H9 (cell line): Measurements from ENCODE around the gene DLG1. TPM values are rescaled to one million over a fixed set of nuclear protein-coding genes. Genes with fewer than 3 reads are reported as not detected.

ENCODE experiments used
- DNase-seq: peaks from one replicate; pipeline ENCODE4 v3.0.0-alpha.2; 2017
- H2AFZ ChIP-seq: one replicate; pipeline ENCODE4 v1.6.1; 2013; ENCODE audit warnings: mild to moderate bottlenecking, low read length, control low read depth, moderate library complexity
- H2AK5ac ChIP-seq: 2 replicates; pipeline ENCODE4 v1.6.1; 2013; ENCODE audit warnings: low read length, control low read depth, mixed read lengths; ENCODE audit not compliant: insufficient read length
- H2BK120ac ChIP-seq: one replicate; pipeline ENCODE4 v1.6.1; 2013; ENCODE audit warnings: low read depth, mild to moderate bottlenecking, low read length, control low read depth, inconsistent platforms; ENCODE audit not compliant: poor library complexity, severe bottlenecking
- H2BK12ac ChIP-seq: 2 replicates; pipeline ENCODE4 v1.6.1; 2013; ENCODE audit warnings: low read length, control low read depth, mixed read lengths, low read depth; ENCODE audit not compliant: insufficient read length
- H2BK15ac ChIP-seq: 2 replicates; pipeline ENCODE4 v1.6.1; 2013; ENCODE audit warnings: low read depth, low read length, control low read depth
- H2BK20ac ChIP-seq: one replicate; pipeline ENCODE4 v1.6.1; 2013; ENCODE audit warnings: low read depth, mild to moderate bottlenecking, low read length, control low read depth, inconsistent platforms; ENCODE audit not compliant: poor library complexity, severe bottlenecking
- H2BK5ac ChIP-seq: 2 replicates; pipeline ENCODE4 v1.6.1; 2013; ENCODE audit warnings: low read length, control low read depth, mixed read lengths; ENCODE audit not compliant: insufficient read length
- H3K14ac ChIP-seq: 2 replicates; pipeline ENCODE4 v1.6.1; 2013; ENCODE audit warnings: low read length, control low read depth; ENCODE audit not compliant: insufficient read depth
- H3K18ac ChIP-seq: 2 replicates; pipeline ENCODE4 v1.6.1; 2013; ENCODE audit warnings: low read depth, mild to moderate bottlenecking, mixed read lengths, low read length, control low read depth; ENCODE audit not compliant: insufficient read length
- H3K23ac ChIP-seq: 2 replicates; pipeline ENCODE4 v1.6.1; 2013; ENCODE audit warnings: low read length, control low read depth, mixed read lengths, low read depth; ENCODE audit not compliant: insufficient read length
- H3K23me2 ChIP-seq: 2 replicates; pipeline ENCODE4 v1.6.1; 2013; ENCODE audit warnings: low read depth, mild to moderate bottlenecking, mixed read lengths, low read length, control low read depth; ENCODE audit not compliant: insufficient read length, poor library complexity, severe bottlenecking
- H3K27ac ChIP-seq: 2 replicates; pipeline ENCODE4 v1.5.1; 2013; ENCODE audit warnings: low read length, control low read depth, mixed read lengths, low read depth; ENCODE audit not compliant: insufficient read length
- H3K27me3 ChIP-seq: 2 replicates; pipeline ENCODE4 v1.6.1; 2013; ENCODE audit warnings: low read length, control low read depth, inconsistent platforms; ENCODE audit not compliant: insufficient read depth
- H3K4ac ChIP-seq: 2 replicates; pipeline ENCODE4 v1.6.1; 2013; ENCODE audit warnings: low read depth, mild to moderate bottlenecking, control low read depth, inconsistent platforms, low read length, moderate library complexity
- H3K4me1 ChIP-seq: 2 replicates; pipeline ENCODE4 v1.6.1; 2013; ENCODE audit warnings: low read length, control low read depth, inconsistent platforms; ENCODE audit not compliant: insufficient read depth
- H3K4me2 ChIP-seq: 2 replicates; pipeline ENCODE4 v1.6.1; 2013; ENCODE audit warnings: low read length, control low read depth, mixed read lengths; ENCODE audit not compliant: insufficient read length, insufficient read depth
- H3K56ac ChIP-seq: 2 replicates; pipeline ENCODE4 v1.6.1; 2013; ENCODE audit warnings: low read depth, mild to moderate bottlenecking, mixed read lengths, low read length, control low read depth; ENCODE audit not compliant: insufficient read length
- H3K79me1 ChIP-seq: 2 replicates; pipeline ENCODE4 v1.6.1; 2013; ENCODE audit warnings: low read depth, mild to moderate bottlenecking, moderate library complexity, low read length, control low read depth, inconsistent platforms; ENCODE audit not compliant: insufficient read depth, poor library complexity, severe bottlenecking
- H3K79me2 ChIP-seq: 2 replicates; pipeline ENCODE4 v1.6.1; 2013; ENCODE audit warnings: low read length, control low read depth, inconsistent platforms; ENCODE audit not compliant: insufficient read depth
- H3K9ac ChIP-seq: 2 replicates; pipeline ENCODE4 v1.6.1; 2013; ENCODE audit warnings: low read length, control low read depth, mixed read lengths; ENCODE audit not compliant: insufficient read length; ENCODE audit errors: extremely low read depth
- H3K9me3 ChIP-seq: one replicate; pipeline ENCODE4 v1.6.1; 2013; ENCODE audit warnings: low read depth, low read length, inconsistent platforms; ENCODE audit not compliant: control insufficient read depth
- H3T11ph ChIP-seq: one replicate; pipeline ENCODE4 v1.6.1; 2013; ENCODE audit warnings: mild to moderate bottlenecking, low read length, control low read depth, inconsistent platforms
- H4K20me1 ChIP-seq: one replicate; pipeline ENCODE4 v1.6.1; 2013; ENCODE audit not compliant: control insufficient read depth, insufficient read length, insufficient read depth
- H4K5ac ChIP-seq: 2 replicates; pipeline ENCODE4 v1.6.1; 2013; ENCODE audit warnings: low read depth, mild to moderate bottlenecking, mixed read lengths, low read length, control low read depth; ENCODE audit not compliant: insufficient read length
- H4K8ac ChIP-seq: replicated peaks from 2 replicates; pipeline ENCODE4 v1.6.1; 2013; ENCODE audit warnings: low read length, control low read depth, mixed read lengths, low read depth; ENCODE audit not compliant: insufficient read length
- H4K91ac ChIP-seq: 2 replicates; pipeline ENCODE4 v1.6.1; 2013; ENCODE audit warnings: low read depth, mild to moderate bottlenecking, moderate library complexity, mixed read lengths, low read length, control low read depth; ENCODE audit not compliant: insufficient read length
- H3K27ac Mint-ChIP-seq, 3 experiments: 2 replicates in 2 of 3; 3 replicates in 1 of 3; pipeline ENCODE4 v1.8.0; 2020 to 2021; ENCODE audit warnings: mixed read lengths in 3 of 3, mild to moderate bottlenecking in 1 of 3, moderate library complexity in 1 of 3
- H3K27me3 Mint-ChIP-seq: 2 replicates; pipeline ENCODE4 v1.8.0; 2021; ENCODE audit warnings: low read depth, mild to moderate bottlenecking, moderate library complexity, mixed read lengths
- H3K36me3 Mint-ChIP-seq, 3 experiments: 2 replicates in 2 of 3; 3 replicates in 1 of 3; pipeline ENCODE4 v1.8.0; 2020 to 2021; ENCODE audit warnings: low read depth in 3 of 3, mixed read lengths in 3 of 3; ENCODE audit not compliant: insufficient read depth in 1 of 3
- H3K4me1 Mint-ChIP-seq, 2 experiments: 2 replicates each; pipeline ENCODE4 v1.8.0; 2020; ENCODE audit warnings: mixed read lengths in 2 of 2
- H3K4me3 Mint-ChIP-seq, 2 experiments: 2 replicates in 1 of 2; 3 replicates in 1 of 2; pipeline ENCODE4 v1.8.0; 2020 to 2021; ENCODE audit warnings: mild to moderate bottlenecking in 2 of 2, mixed read lengths in 2 of 2, moderate library complexity in 1 of 2
- H3K9me3 Mint-ChIP-seq, 2 experiments: 2 replicates in 1 of 2; 3 replicates in 1 of 2; pipeline ENCODE4 v1.8.0; 2020; ENCODE audit warnings: mild to moderate bottlenecking in 2 of 2, mixed read lengths in 2 of 2, moderate library complexity in 1 of 2
- CTCF ChIP-seq: fragments of 200-600 bp; sonication (generic); conservative IDR thresholded peaks from 3 replicates; pipeline ENCODE4 v1.8.0; 2021; ENCODE audit warnings: antibody characterized with exemption, mild to moderate bottlenecking
- WGBS: extraction: QIAGEN DNeasy Blood & Tissue Kit; methylation state at CpG from one replicate; pipeline ENCODE4 v1.1.7; 2013; ENCODE audit warnings: missing lambda C conversion rate, low lambda C conversion rate, mixed read lengths; ENCODE audit not compliant: insufficient read length; ENCODE audit errors: extremely low coverage; 5-methylcytosine and 5-hydroxymethylcytosine counted together
- total RNA-seq: library from RNA; stranded (reverse); gene quantifications from 2 replicates; pipeline ENCODE4 v1.2.1, GENCODE V29; 2021

Gene DLG1
- total RNA-seq, 1 experiment from 2014 or later: 84.1 TPM

GRCh38 chr3:197042539-197042938, 255.9 kb downstream of the DLG1 start:
- Histone ChIP-seq H3K4ac (no peak overlapping the region), H3K9me3 (no peaks in the 10 kb centered on the region), H3K79me1 (no peaks in the 10 kb centered on the region), H4K20me1 (no peaks in the 10 kb centered on the region), H4K91ac (no peak overlapping the region), H4K8ac (no peak overlapping the region), H3K9ac (no peak overlapping the region), H3K4me2 (no peak overlapping the region), H3K27me3 (no peaks in the 10 kb centered on the region), H2AFZ (no peak overlapping the region), H3K4me1 (no peaks in the 10 kb centered on the region), H3K14ac (no peak overlapping the region), H2BK120ac (no peak overlapping the region), H2BK20ac (no peak overlapping the region), H3T11ph (no peak overlapping the region), H2BK12ac (no peak overlapping the region), H3K23ac (no peak overlapping the region), H3K23me2 (no peaks in the 10 kb centered on the region), H4K5ac (no peak overlapping the region), H2BK5ac (no peak overlapping the region), H3K18ac (no peak overlapping the region), H3K56ac (no peak overlapping the region), H3K79me2 (no peaks in the 10 kb centered on the region), H3K27ac (no peak overlapping the region), H2BK15ac (no peak overlapping the region), H2AK5ac (no peak overlapping the region)
- DNase-seq: no peak
- Mint-ChIP-seq H3K4me1 (0 out of 4 replicates have a peak, but pooled peaks cover 0 to 1% of the 10 kb centered on the region in 2 experiments), H3K27me3 (no peaks in the 10 kb centered on the region), H3K36me3 (peaks cover 0 to 22% (median 16%) of the 10 kb centered on the region in 3 experiments; a peak in 5 of 7 replicates), H3K27ac (no peak overlapping the region), H3K9me3 (no peaks in the 10 kb centered on the region), H3K4me3 (no peak overlapping the region)
- no peak for TF ChIP-seq CTCF
- no CpG with 5 or more reads among the region's 4 CpGs for WGBS
